Muscle of leg (tissue), 16 donors: Measurements from ENCODE around the gene ZNF362. TPM values are rescaled to one million over a fixed set of nuclear protein-coding genes. Genes with fewer than 3 reads are reported as not detected.

Experiments
- DNase-seq: peaks from one replicate; pipeline ENCODE4 v3.0.0; 2013
- H3K27ac ChIP-seq: one replicate; pipeline ENCODE4 v1.5.1; 2013; ENCODE audit warnings: mild to moderate bottlenecking, low read length, control low read depth
- H3K27me3 ChIP-seq: one replicate; pipeline ENCODE4 v1.6.1; 2013; ENCODE audit warnings: low read length; ENCODE audit not compliant: control insufficient read depth, insufficient read depth
- H3K36me3 ChIP-seq: one replicate; pipeline ENCODE4 v1.6.1; 2013; ENCODE audit warnings: low read length; ENCODE audit not compliant: control insufficient read depth, insufficient read depth
- H3K4me1 ChIP-seq: one replicate; pipeline ENCODE4 v1.6.1; 2013; ENCODE audit warnings: low read length; ENCODE audit not compliant: control insufficient read depth, insufficient read depth
- H3K4me3 ChIP-seq: one replicate; pipeline ENCODE4 v1.5.1; 2013; ENCODE audit warnings: low read length, control low read depth
- H3K9me3 ChIP-seq: replicated peaks from 2 replicates; pipeline ENCODE4 v1.6.1; 2013; ENCODE audit warnings: low read depth, low read length; ENCODE audit not compliant: control insufficient read depth
- WGBS: methylation state at CpG from one replicate; pipeline ENCODE4 v1.1.5; 2013; ENCODE audit warnings: missing lambda C conversion rate; ENCODE audit not compliant: insufficient coverage; 5-methylcytosine and 5-hydroxymethylcytosine counted together
- long read RNA-seq, 11 donors: transcript quantifications; one replicate each; lab custom pipeline, GENCODE V29; 2026
- polyA plus RNA-seq, 8 donors: library from polyadenylated mRNA; unstranded; fragments of 120-200 nt; gene quantifications; one replicate each; pipeline versions ENCODE4 v1.2.1 to v1.2.3, GENCODE V29; 2013; ENCODE audit warnings: inconsistent platforms in 1 of 8, low replicate concordance in 1 of 8; ENCODE audit not compliant: insufficient read length in 8 of 8, insufficient read depth in 1 of 8
- total RNA-seq: library from RNA; stranded (reverse); fragments of 120-200 nt; gene quantifications from one replicate; pipeline ENCODE4 v1.2.4, GENCODE V29; 2013

The ZNF362 gene, protein sequence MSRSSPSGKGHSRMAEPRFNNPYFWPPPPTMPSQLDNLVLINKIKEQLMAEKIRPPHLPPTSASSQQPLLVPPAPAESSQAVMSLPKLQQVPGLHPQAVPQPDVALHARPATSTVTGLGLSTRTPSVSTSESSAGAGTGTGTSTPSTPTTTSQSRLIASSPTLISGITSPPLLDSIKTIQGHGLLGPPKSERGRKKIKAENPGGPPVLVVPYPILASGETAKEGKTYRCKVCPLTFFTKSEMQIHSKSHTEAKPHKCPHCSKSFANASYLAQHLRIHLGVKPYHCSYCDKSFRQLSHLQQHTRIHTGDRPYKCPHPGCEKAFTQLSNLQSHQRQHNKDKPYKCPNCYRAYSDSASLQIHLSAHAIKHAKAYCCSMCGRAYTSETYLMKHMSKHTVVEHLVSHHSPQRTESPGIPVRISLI
- 16.1 TPM for total RNA-seq
- polyA plus RNA-seq, result 10 to 100 TPM; 29.2 to 44.1 (median 37.4) TPM
- long read RNA-seq, donor 1, partial matches to known transcripts, result 0 of 2 reads
- long read RNA-seq, donor 1, other reads (novel, unspliced or antisense), result 0 of 2 reads
- long read RNA-seq, donor 2, partial matches to known transcripts, result 6 of 6 reads
- long read RNA-seq, donor 2, other reads (novel, unspliced or antisense), result 0 of 6 reads
- long read RNA-seq, donor 3, partial matches to known transcripts, result 0 of 5 reads
- long read RNA-seq, donor 3, other reads (novel, unspliced or antisense), result 0 of 5 reads
- long read RNA-seq, donor 4, partial matches to known transcripts, result 0 of 1 reads
- long read RNA-seq, donor 4, other reads (novel, unspliced or antisense), result 0 of 1 reads
- long read RNA-seq, donor 5, partial matches to known transcripts, result 62 of 69 reads
- long read RNA-seq, donor 5, other reads (novel, unspliced or antisense), result 5 of 69 reads
- long read RNA-seq, donor 6, partial matches to known transcripts, result 14 of 16 reads
- long read RNA-seq, donor 6, other reads (novel, unspliced or antisense), result 0 of 16 reads
- long read RNA-seq, donor 7, partial matches to known transcripts, result 42 of 47 reads
- long read RNA-seq, donor 7, other reads (novel, unspliced or antisense), result 0 of 47 reads
- long read RNA-seq, donor 8, partial matches to known transcripts, result 5 of 7 reads
- long read RNA-seq, donor 8, other reads (novel, unspliced or antisense), result 0 of 7 reads
- long read RNA-seq, donor 9, partial matches to known transcripts, result 12 of 19 reads
- long read RNA-seq, donor 9, other reads (novel, unspliced or antisense), result 5 of 19 reads
- long read RNA-seq, donor 10, partial matches to known transcripts, result 7 of 9 reads
- long read RNA-seq, donor 10, other reads (novel, unspliced or antisense), result 0 of 9 reads
- long read RNA-seq, donor 11, partial matches to known transcripts, result 39 of 41 reads
- long read RNA-seq, donor 11, other reads (novel, unspliced or antisense), result 0 of 41 reads

DNA sequence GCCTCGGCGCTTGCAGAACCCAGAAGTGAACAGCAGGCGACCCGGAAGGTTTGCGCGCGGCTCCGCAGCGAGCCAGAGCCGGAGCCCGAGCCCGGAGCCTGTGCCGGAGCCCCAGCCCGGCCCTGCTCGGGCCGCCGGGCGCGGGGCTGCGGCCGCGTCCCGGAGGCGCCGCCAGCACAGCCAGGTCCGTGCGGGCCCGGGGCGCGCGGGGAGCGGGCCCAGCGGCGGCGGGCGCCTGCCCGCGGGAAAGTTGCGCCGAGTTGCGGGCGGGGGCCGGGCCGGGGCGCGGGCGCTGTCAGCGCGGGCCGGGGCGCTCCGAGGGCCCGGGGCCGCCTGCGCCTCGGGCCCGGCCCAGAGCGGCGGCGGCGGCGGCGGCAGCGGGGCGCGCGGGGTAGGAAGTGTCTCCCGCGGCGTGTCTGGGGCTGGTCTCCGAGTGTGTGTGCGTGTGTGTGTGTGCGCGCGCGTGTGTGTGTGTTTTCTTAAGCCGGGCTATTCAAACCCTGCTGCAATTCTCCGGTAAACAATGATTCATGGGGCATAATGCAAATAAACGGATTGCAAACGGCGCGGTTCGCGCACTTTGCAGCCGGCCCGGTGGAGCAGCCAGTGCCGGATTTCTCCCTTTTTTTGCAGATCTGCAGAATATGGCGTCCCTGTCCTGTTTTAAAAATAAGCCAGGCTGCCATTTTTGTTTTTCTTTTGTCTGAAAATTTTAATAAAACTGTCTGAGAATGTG, at the start of gene ZNF362:
TSS of gene ZNF362 (plus strand) at position 22 of the 736 bp plus-strand sequence. CDS start 14,083 bp downstream, outside the sequence.
- peak within 1 kb of the TSS; percentile 89 for H3K4me3 ChIP-seq

DNA sequence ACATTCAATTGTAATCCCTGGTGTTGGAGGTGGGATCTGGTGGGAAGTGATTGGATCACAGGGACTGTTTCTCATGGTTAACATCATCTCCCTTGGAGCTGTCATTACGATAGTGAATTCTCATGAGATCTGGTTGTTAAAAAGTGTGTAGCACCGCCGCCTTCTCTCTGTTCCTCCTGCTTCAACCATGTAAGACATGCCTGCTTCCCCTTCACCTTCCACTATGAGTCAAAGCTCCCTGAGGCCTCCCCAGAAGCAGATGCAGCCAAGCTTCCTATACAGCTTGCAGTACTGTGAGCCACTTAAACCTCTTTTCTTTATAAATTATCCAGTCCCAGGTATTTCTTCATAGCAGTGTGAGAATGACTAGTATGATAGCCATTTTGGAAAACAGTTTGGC, 44.3 kb upstream of the ZNF362 start:
- Histone ChIP-seq H3K27ac (no peak overlapping the region), H3K4me3 (no peak overlapping the region), H3K9me3 (no peaks in the 10 kb centered on the region), H3K27me3 (no peaks in the 10 kb centered on the region), H3K4me1 (no peaks in the 10 kb centered on the region), H3K36me3 (no peaks in the 10 kb centered on the region)
- no peak for DNase-seq
- no CpG with 5 or more reads among the region's 3 CpGs for WGBS

More for the DNA sequence above, at the start of gene ZNF362:
- peaks cover 4% of the 10 kb centered on the region for H3K36me3 ChIP-seq
- DNase-seq, result peak; percentile 84
- under 1% methylated on average over 71 of the region's 88 CpGs for WGBS
- H3K9me3 ChIP-seq, result no peaks in the 10 kb centered on the region
- no peaks in the 10 kb centered on the region for H3K27me3 ChIP-seq
- H3K4me1 ChIP-seq, result peaks cover 31% of the 10 kb centered on the region
- H3K27ac ChIP-seq, result peak within 1 kb of the TSS; percentile 83

- H3K27me3 ChIP-seq, result no peaks in the 10 kb centered on the region
- H3K9me3 ChIP-seq, result peaks cover 7% of the 10 kb centered on the region
- H3K4me3 ChIP-seq, result no peak overlapping the region
- no peak overlapping the region for H3K27ac ChIP-seq
- DNase-seq, result no peak
- WGBS, result 83% methylated on average over 3 of the region's 7 CpGs
- H3K36me3 ChIP-seq, result no peaks in the 10 kb centered on the region
- no peaks in the 10 kb centered on the region for H3K4me1 ChIP-seq
Measured at GRCh38 chr1:33219886-33220661, 36.2 kb upstream of the ZNF362 start.

GRCh38 chr1:33220676-33221384, 35.5 kb upstream of the ZNF362 start:
- no peak for DNase-seq
- H3K4me1 ChIP-seq, result no peaks in the 10 kb centered on the region
- H3K36me3 ChIP-seq, result no peaks in the 10 kb centered on the region
- WGBS, result 69% methylated on average over 8 of the region's 12 CpGs
- no peak overlapping the region for H3K27ac ChIP-seq
- no peak overlapping the region for H3K4me3 ChIP-seq
- peaks cover 7% of the 10 kb centered on the region for H3K9me3 ChIP-seq
- H3K27me3 ChIP-seq, result no peaks in the 10 kb centered on the region

DNA sequence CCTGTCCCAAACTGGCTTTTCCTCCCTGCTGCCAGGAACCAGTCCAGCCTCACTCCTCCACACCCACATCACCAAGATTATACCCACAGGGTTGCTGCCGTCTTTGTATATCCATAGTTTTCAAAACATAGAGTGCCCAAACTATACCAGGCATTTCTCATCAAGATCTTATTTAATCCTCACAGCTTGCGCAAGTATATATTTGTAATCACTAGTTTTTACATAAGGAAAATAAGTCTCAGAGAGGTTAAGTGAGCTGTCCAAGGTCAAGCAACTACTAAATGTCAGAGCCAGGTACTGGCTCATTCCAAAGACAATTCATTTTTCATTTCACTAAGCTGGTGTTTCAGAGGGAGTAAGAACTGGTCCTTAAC, 34.9 kb upstream of the ZNF362 start:
- WGBS, result 40% methylated on average over 1 of the region's 2 CpGs
- Histone ChIP-seq H3K27ac (no peak overlapping the region), H3K27me3 (no peaks in the 10 kb centered on the region), H3K4me3 (no peak overlapping the region), H3K4me1 (no peaks in the 10 kb centered on the region), H3K9me3 (peaks cover 7% of the 10 kb centered on the region), H3K36me3 (no peaks in the 10 kb centered on the region)
- DNase-seq, result no peak

GRCh38 chr1:33222381-33222780, 33.9 kb upstream of the ZNF362 start:
- no peaks in the 10 kb centered on the region for H3K4me1 ChIP-seq
- H3K36me3 ChIP-seq, result no peaks in the 10 kb centered on the region
- no peaks in the 10 kb centered on the region for H3K27me3 ChIP-seq
- H3K27ac ChIP-seq, result no peak overlapping the region
- no peak overlapping the region for H3K4me3 ChIP-seq
- no peak for DNase-seq
- WGBS, result 71% methylated on average over 1 of the region's 1 CpG
- H3K9me3 ChIP-seq, result peaks cover 7% of the 10 kb centered on the region

- no peaks in the 10 kb centered on the region for H3K27me3 ChIP-seq
- WGBS, result no CpG with 5 or more reads among the region's 2 CpGs
- peaks cover 12% of the 10 kb centered on the region for H3K4me1 ChIP-seq
- no peak overlapping the region for H3K4me3 ChIP-seq
- H3K27ac ChIP-seq, result no peak overlapping the region
- DNase-seq, result no peak
- no peaks in the 10 kb centered on the region for H3K36me3 ChIP-seq
- peaks cover 7% of the 10 kb centered on the region for H3K9me3 ChIP-seq
Measured at GRCh38 chr1:33224166-33224707, 32.1 kb upstream of the ZNF362 start.

DNA sequence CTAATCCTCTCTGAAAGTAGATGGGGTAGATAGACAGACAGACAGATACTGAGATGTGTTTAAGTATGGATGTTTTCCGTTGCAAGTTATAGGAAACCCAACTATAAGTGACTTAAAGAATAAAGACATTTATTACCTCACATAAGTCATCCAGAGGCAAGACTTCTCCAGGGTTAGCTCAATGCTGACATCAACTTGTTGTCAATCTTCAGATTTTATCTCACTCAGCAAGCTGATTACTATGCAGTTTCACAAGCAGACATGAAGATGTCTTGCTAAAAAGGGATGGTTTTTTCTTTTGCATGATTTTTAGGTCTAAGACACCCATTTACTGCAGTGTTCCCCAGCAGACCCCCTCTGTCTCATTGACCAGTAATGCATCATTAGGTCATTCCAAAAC, 30.7 kb upstream of the ZNF362 start:
- H3K4me1 ChIP-seq, result peaks cover 13% of the 10 kb centered on the region
- WGBS, result no CpG with 5 or more reads among the region's 1 CpG
- H3K27ac ChIP-seq, result no peak overlapping the region
- no peaks in the 10 kb centered on the region for H3K36me3 ChIP-seq
- no peak for DNase-seq
- H3K9me3 ChIP-seq, result peaks cover 7% of the 10 kb centered on the region
- no peak overlapping the region for H3K4me3 ChIP-seq
- H3K27me3 ChIP-seq, result no peaks in the 10 kb centered on the region
